OCI-LY7 (cell line): ENCODE measurements around the gene KPNA3. TPM values are rescaled to one million over a fixed set of nuclear protein-coding genes. Genes with fewer than 3 reads are reported as not detected.

Experiments
- BruUV-seq: library from RNA; stranded (reverse); fragments of 400-500 nt; replicated peaks from 2 replicates; lab custom pipeline; 2021; lab: Mats Ljungman, UMichigan
- CTCF ChIA-PET: fragments of 300-600 bp; sonication (Branson Sonifier 250); formaldehyde crosslinking; loops from one replicate; lab custom pipeline; 2022; ENCODE audit warnings: antibody characterized with exemption; ENCODE audit not compliant: unreplicated experiment; lab: Charles Lee
- POLR2A ChIA-PET: fragments of 300-600 bp; sonication (Branson Sonifier 250); formaldehyde crosslinking; loops from one replicate; lab custom pipeline; 2022; ENCODE audit warnings: antibody characterized with exemption; lab: Charles Lee
- DNase-seq: peaks from one replicate; pipeline ENCODE4 v3.0.0-alpha.2; 2015; ENCODE audit warnings: low spot score
- H2AFZ ChIP-seq: fragments of 200-600 bp; sonication (generic), shearing (Covaris generic); 2 replicates; pipeline ENCODE4 v1.6.1; 2014; ENCODE audit warnings: mild to moderate bottlenecking, antibody characterized with exemption, low read length, moderate library complexity
- H3K27ac ChIP-seq: fragments of 200-600 bp; sonication (generic); 2 replicates; pipeline ENCODE4 v1.5.1; 2014; ENCODE audit warnings: mixed run types, low read depth, mild to moderate bottlenecking, moderate library complexity, low read length, inconsistent platforms; ENCODE audit not compliant: poor library complexity, severe bottlenecking
- H3K36me3 ChIP-seq: fragments of 200-600 bp; sonication (generic); 2 replicates; pipeline ENCODE4 v1.6.1; 2014; ENCODE audit warnings: mild to moderate bottlenecking, antibody characterized with exemption, low read length, moderate library complexity, mixed read lengths; ENCODE audit not compliant: insufficient read depth
- H3K4me1 ChIP-seq: fragments of 200-600 bp; sonication (generic); 2 replicates; pipeline ENCODE4 v1.5.1; 2014; ENCODE audit warnings: mild to moderate bottlenecking, low read length; ENCODE audit not compliant: insufficient read depth, poor library complexity, severe bottlenecking
- H3K4me2 ChIP-seq: fragments of 200-600 bp; sonication (generic); 2 replicates; pipeline ENCODE4 v1.6.1; 2014; ENCODE audit warnings: mild to moderate bottlenecking, low read length
- H3K4me3 ChIP-seq: fragments of 200-600 bp; sonication (generic); 2 replicates; pipeline ENCODE4 v1.5.1; 2014; ENCODE audit warnings: mild to moderate bottlenecking, low read depth, low read length; ENCODE audit not compliant: poor library complexity, severe bottlenecking
- H3K79me2 ChIP-seq: fragments of 200-600 bp; sonication (generic); 2 replicates; pipeline ENCODE4 v1.6.1; 2016; ENCODE audit warnings: low read depth, mild to moderate bottlenecking, low read length, moderate library complexity, mixed read lengths; ENCODE audit not compliant: insufficient read depth
- H3K9me2 ChIP-seq: fragments of 200-600 bp; sonication (generic); 2 replicates; pipeline ENCODE4 v1.6.1; 2016; ENCODE audit warnings: mild to moderate bottlenecking, low read length, mixed read lengths; ENCODE audit not compliant: insufficient read depth
- H3K9me3 ChIP-seq: fragments of 200-600 bp; sonication (generic); 2 replicates; pipeline ENCODE4 v1.6.1; 2014; ENCODE audit warnings: mild to moderate bottlenecking, mixed run types, low read length, mixed read lengths
- H4K20me1 ChIP-seq: fragments of 200-600 bp; sonication (generic); 2 replicates; pipeline ENCODE4 v1.6.1; 2014; ENCODE audit warnings: mild to moderate bottlenecking, antibody characterized with exemption, low read length, moderate library complexity, mixed read lengths; ENCODE audit not compliant: insufficient read depth
- CTCF ChIP-seq: fragments of 200-600 bp; sonication (generic); conservative IDR thresholded peaks from 2 replicates; pipeline ENCODE4 v1.5.1; 2014; ENCODE audit warnings: mild to moderate bottlenecking, antibody characterized with exemption, low read length, moderate library complexity, mixed read lengths
- EZH2phosphoT487 ChIP-seq: fragments of 200-600 bp; sonication (generic); IDR thresholded peaks from 2 replicates; pipeline ENCODE4 v1.6.1; 2018; ENCODE audit warnings: low read depth, borderline replicate concordance, mild to moderate bottlenecking, mixed run types, antibody characterized with exemption, low read length, moderate library complexity, mixed read lengths
- intact Hi-C: fragments of 100-400 bp; cut with micrococcal nuclease; formaldehyde crosslinking; loops from one replicate; pipeline ENCODE4 v1.10.0; 2022; ENCODE audit not compliant: unreplicated experiment
- total RNA-seq, 2 experiments: library from RNA; depleted of rRNA in 1 of 2; stranded (reverse); fragments of >200 nt in 1 of 2; shearing (Covaris generic) in 1 of 2; gene quantifications; 2 replicates each; pipeline ENCODE4 v1.2.3, GENCODE V29; 2014 to 2022

KPNA3 gene
- total RNA-seq, 2 experiments from 2014 or later: 18.2 to 41.1 TPM

GRCh38 chr13:49754146-49754545, 38.3 kb downstream of the KPNA3 start:
- ChIA-PET CTCF (no interaction called here), POLR2A (interaction anchor here (0.6 to 0.7 kb wide), 3 partner anchors 224 to 1753 kb away, joined by 3 to 4 read pairs (median 3); partner anchors contain the start of gene SUCLA2)
- intact Hi-C loops: no loop called here
- no peaks in the 10 kb centered on the region for H3K4me1 ChIP-seq
- H3K36me3 ChIP-seq: peaks cover 36% of the 10 kb centered on the region
- no peaks in the 10 kb centered on the region for H3K9me2 ChIP-seq
- peaks cover 10% of the 10 kb centered on the region; the same call in 1 of the 2 replicates for H3K9me3 ChIP-seq
- H2AFZ ChIP-seq: no peak overlapping the region
- no peak for DNase-seq
- no peak overlapping the region for H3K4me2 ChIP-seq
- H3K79me2 ChIP-seq: peaks cover 96% of the 10 kb centered on the region
- no TSS peak for BruUV-seq
- H3K4me3 ChIP-seq: no peak overlapping the region
- no peak overlapping the region for H3K27ac ChIP-seq
- TF ChIP-seq CTCF (no peak), EZH2phosphoT487 (no peak)
- H4K20me1 ChIP-seq: 0 out of 2 replicates have a peak, but pooled peaks cover 3% of the 10 kb centered on the region

DNA sequence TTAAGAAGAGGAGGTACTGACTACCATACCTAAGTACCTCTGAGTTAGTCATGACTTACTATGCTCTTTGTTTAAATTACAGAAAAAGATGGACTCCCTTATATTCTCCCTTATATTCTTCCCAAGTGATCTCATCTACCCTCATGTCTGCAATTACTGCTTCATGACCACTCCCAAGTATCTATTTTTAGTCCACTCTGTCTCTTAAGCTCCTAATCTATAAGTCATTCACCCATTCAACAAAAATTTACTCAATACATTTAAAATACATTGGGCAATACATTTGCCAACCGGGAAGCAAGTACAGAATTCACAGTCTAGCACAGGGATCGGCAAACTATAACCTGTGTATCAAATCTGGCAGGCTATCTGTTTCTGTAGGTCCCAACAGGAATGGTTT, 42.6 kb downstream of the KPNA3 start:
- no peaks in the 10 kb centered on the region for H4K20me1 ChIP-seq
- DNase-seq: no peak
- H3K4me3 ChIP-seq: no peak overlapping the region
- no TSS peak for BruUV-seq
- H3K9me3 ChIP-seq: no peaks in the 10 kb centered on the region
- no peak overlapping the region for H2AFZ ChIP-seq
- no peaks in the 10 kb centered on the region for H3K9me2 ChIP-seq
- TF ChIP-seq CTCF (no peak), EZH2phosphoT487 (no peak)
- H3K27ac ChIP-seq: no peak overlapping the region
- no peak overlapping the region for H3K4me2 ChIP-seq
- peaks cover 34% of the 10 kb centered on the region for H3K36me3 ChIP-seq
- peaks cover 71% of the 10 kb centered on the region for H3K79me2 ChIP-seq
- ChIA-PET CTCF (no interaction called here), POLR2A (interaction anchor here (0.7 to 1.0 kb wide), 2 partner anchors 38 to 69 kb away, joined by 3 read pairs; no protein-coding TSS in a partner anchor)
- no peaks in the 10 kb centered on the region for H3K4me1 ChIP-seq
- intact Hi-C loops: no loop called here

DNA sequence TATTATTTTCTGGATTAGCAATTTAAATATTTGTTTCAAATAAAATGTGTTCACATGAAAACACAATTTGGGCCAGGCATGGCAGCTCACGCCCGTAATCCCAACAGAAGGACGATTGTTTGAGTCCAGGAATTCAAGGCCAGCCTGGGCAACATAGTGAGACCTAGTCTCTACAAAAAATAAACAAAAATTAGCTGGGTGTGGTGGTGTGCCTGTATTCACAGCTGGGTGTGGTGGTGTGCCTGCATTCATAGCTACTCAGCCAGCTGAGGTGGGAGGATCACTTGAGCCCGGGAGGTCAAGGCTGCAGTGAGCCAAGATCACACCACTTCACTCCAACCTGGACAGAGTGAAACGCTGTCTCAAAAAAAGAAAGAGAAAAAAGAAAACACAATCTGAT, 46.4 kb downstream of the KPNA3 start:
- TF ChIP-seq EZH2phosphoT487: no peak
- no peak for TF ChIP-seq CTCF
- Histone ChIP-seq H3K79me2 (peaks cover 36% of the 10 kb centered on the region; the same call in 1 of the 2 replicates), H3K9me2 (no peaks in the 10 kb centered on the region), H3K4me1 (peaks cover 11% of the 10 kb centered on the region), H3K4me2 (no peak overlapping the region), H3K27ac (no peak overlapping the region), H3K9me3 (no peaks in the 10 kb centered on the region), H4K20me1 (no peaks in the 10 kb centered on the region), H3K4me3 (no peak overlapping the region), H2AFZ (no peak overlapping the region), H3K36me3 (peaks cover 55% of the 10 kb centered on the region)
- no peak for DNase-seq
- no TSS peak for BruUV-seq
- ChIA-PET CTCF (no interaction called here), POLR2A (interaction anchor here (0.7 kb wide), 1 partner anchor 29 kb away, joined by 3 read pairs; no protein-coding TSS in a partner anchor)
- intact Hi-C loops: no loop called here
